Measurements from ENCODE around the gene MSH3.
"Not testable (repeated sequence)": the region's sequence is repeated elsewhere in the genome, so short reads cannot be mapped to it uniquely, and the experiment has no call there.

Gene MSH3

GRCh38 chr5:80739057-80739456 lies 84.6 kb downstream of the MSH3 start:
- no peak for TF ChIP-seq CTCF (conservative IDR thresholded peaks at IDR 0.05)
- no peak for TF ChIP-seq ZFX (IDR thresholded peaks at IDR 0.05)

GRCh38 chr5:80739496-80739895 lies 85.0 kb downstream of the MSH3 start:
- TF ChIP-seq CTCF (conservative IDR thresholded peaks at IDR 0.05) (no peak), ZFX (IDR thresholded peaks at IDR 0.05) (no peak)
- no peak overlapping the region for H3K27ac ChIP-seq

More at GRCh38 chr5:80739057-80739456, 84.6 kb downstream of the MSH3 start:
- no peak overlapping the region for H3K27ac ChIP-seq

GRCh38 chr5:80739898-80740297 lies 85.4 kb downstream of the MSH3 start:
- H3K27ac ChIP-seq, result no peak overlapping the region
- no peak for TF ChIP-seq ZFX (IDR thresholded peaks at IDR 0.05)
- no peak for TF ChIP-seq CTCF (conservative IDR thresholded peaks at IDR 0.05)

GRCh38 chr5:80740488-80740887 lies 86.0 kb downstream of the MSH3 start:
- H3K27ac ChIP-seq, result not testable (repeated sequence)

GRCh38 chr5:80740999-80741398 lies 86.5 kb downstream of the MSH3 start:
- TF ChIP-seq CTCF (conservative IDR thresholded peaks at IDR 0.05), result no peak
- no peak for TF ChIP-seq ZFX (IDR thresholded peaks at IDR 0.05)
- H3K27ac ChIP-seq, result no peak overlapping the region

GRCh38 chr5:80744149-80744548 lies 89.7 kb downstream of the MSH3 start:
- TF ChIP-seq CTCF (conservative IDR thresholded peaks at IDR 0.05) (no peak), ZFX (IDR thresholded peaks at IDR 0.05) (no peak)
- H3K27ac ChIP-seq, result no peak overlapping the region

- no peak for TF ChIP-seq ZFX (IDR thresholded peaks at IDR 0.05)
- no peak for TF ChIP-seq CTCF (conservative IDR thresholded peaks at IDR 0.05)
- H3K27ac ChIP-seq, result no peak overlapping the region
Observed at GRCh38 chr5:80745490-80745889, 91.0 kb downstream of the MSH3 start.

- H3K27ac ChIP-seq, result no peak overlapping the region
- TF ChIP-seq CTCF (conservative IDR thresholded peaks at IDR 0.05), result no peak
- TF ChIP-seq ZFX (IDR thresholded peaks at IDR 0.05), result no peak
Observed at GRCh38 chr5:80747922-80748321, 93.5 kb downstream of the MSH3 start.
